Motor neuron (in vitro differentiated cells): ENCODE data around the gene AK8. TPM values are rescaled to one million over a fixed set of nuclear protein-coding genes. Genes with fewer than 3 reads are reported as not detected.

Source experiments
- ATAC-seq, 8 experiments: fragments of 200-7000 bp; cut with Tn5 transposase; replicated peaks in 6 of 8; 2 replicates each; pipeline ENCODE4 v1.8.0; 2021; ENCODE audit warnings: mild to moderate bottlenecking in 8 of 8, moderate library complexity in 8 of 8
- H3K27ac ChIP-seq, 2 donors: fragments of 250-450 bp; sonication (Bioruptor Pico); 2 replicates each; pipeline ENCODE4 v1.9.0; 2021; ENCODE audit warnings: antibody characterized with exemption in 2 of 2, mild to moderate bottlenecking in 2 of 2, moderate library complexity in 1 of 2
- H3K4me1 ChIP-seq, 2 donors: fragments of 250-450 bp; sonication (Bioruptor Pico); replicated peaks in 1 of 2; 2 replicates each; pipeline ENCODE4 v1.6.1; 2021; ENCODE audit warnings: antibody characterized with exemption in 2 of 2, mild to moderate bottlenecking in 2 of 2, moderate library complexity in 1 of 2
- H3K4me3 ChIP-seq, 5 donors: fragments of 250-450 bp; sonication (Bioruptor Pico); 2 replicates each; pipeline ENCODE4 v1.9.0; 2021; ENCODE audit warnings: antibody characterized with exemption in 5 of 5, mild to moderate bottlenecking in 5 of 5, moderate library complexity in 4 of 5
- WGBS, 10 experiments: fragments of 450-650 bp; shearing (Covaris generic); methylation state at CpG; one replicate each; pipeline ENCODE4 v1.0.0; 2022; 5-methylcytosine and 5-hydroxymethylcytosine counted together
- in situ Hi-C, 9 experiments: fragments of 400-800 bp; cut with MboI; loops; one replicate each; pipeline ENCODE4 v1.15.0; 2021; ENCODE audit warnings: low sequenced_read_pairs in 9 of 9, low pct_unique_long_range_greater_than_20kb in 2 of 9; ENCODE audit not compliant: unreplicated experiment in 9 of 9
- total RNA-seq, 8 experiments: library from RNA; unstranded; fragments of 300-600 nt; gene quantifications; 2 replicates each; pipeline versions ENCODE4 v1.2.3 to v1.2.4, GENCODE V29; 2022

Gene AK8
- total RNA-seq, 8 experiments from 2014 or later = 0.64 to 6.6 (median 0.95) TPM

GRCh38 chr9:132743931-132744479 is 134.1 kb downstream of the AK8 start:
- 0 to 72% (median 25%) methylated on average over 1 to 11 of the region's 13 CpGs for WGBS, 10 experiments
- Histone ChIP-seq H3K4me1 (peaks cover 15 to 25% of the 10 kb centered on the region in 2 donors), H3K27ac (no peak overlapping the region), H3K4me3 (no peak overlapping the region)
- peak in 1 of 8 experiments; percentile 9 for ATAC-seq
- in situ Hi-C loops = no loop called here

DNA sequence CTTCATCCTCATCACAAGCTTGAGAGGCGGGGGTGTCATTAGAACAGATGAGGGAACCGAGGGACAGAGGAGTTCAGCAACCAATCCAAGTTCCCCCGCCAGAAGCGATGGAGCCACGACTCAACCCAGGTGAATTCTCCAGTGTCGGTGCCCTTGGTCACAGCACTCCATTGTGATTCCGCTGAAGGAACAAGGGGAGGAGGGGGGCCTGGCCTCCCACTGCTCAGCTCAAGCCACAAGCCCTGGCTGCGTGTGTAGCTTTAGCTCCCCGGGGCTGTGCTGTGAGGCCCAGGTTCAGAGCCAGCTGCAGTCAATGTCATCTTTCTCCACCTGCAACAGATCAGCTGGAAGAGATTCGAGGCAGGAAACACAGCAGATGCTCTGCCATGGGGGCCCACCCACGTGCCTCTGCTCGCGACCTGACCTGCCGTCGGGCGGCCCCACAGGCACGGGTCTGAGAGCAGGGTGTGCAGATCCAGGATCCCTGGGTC is 135.2 kb downstream of the AK8 start:
- 7 to 37% (median 30%) methylated on average over 3 to 6 of the region's 17 CpGs; no CpG with 5 or more reads in 6 of the 10 experiments for WGBS, 10 experiments
- Histone ChIP-seq H3K4me3 (no peak overlapping the region), H3K27ac (no peak overlapping the region), H3K4me1 (peaks cover 15 to 25% of the 10 kb centered on the region in 2 donors)
- in situ Hi-C loops = no loop called here
- no peak for ATAC-seq

GRCh38 chr9:132740526-132741309 is 137.4 kb downstream of the AK8 start:
- Histone ChIP-seq H3K27ac (no peak overlapping the region), H3K4me3 (no peak overlapping the region), H3K4me1 (peaks cover 15 to 25% of the 10 kb centered on the region in 2 donors)
- ATAC-seq = no peak
- WGBS, 10 experiments = 33 to 100% (median 93%) methylated on average over 1 to 5 of the region's 15 CpGs; no CpG with 5 or more reads in 3 of the 10 experiments
- in situ Hi-C loops = no loop called here

DNA sequence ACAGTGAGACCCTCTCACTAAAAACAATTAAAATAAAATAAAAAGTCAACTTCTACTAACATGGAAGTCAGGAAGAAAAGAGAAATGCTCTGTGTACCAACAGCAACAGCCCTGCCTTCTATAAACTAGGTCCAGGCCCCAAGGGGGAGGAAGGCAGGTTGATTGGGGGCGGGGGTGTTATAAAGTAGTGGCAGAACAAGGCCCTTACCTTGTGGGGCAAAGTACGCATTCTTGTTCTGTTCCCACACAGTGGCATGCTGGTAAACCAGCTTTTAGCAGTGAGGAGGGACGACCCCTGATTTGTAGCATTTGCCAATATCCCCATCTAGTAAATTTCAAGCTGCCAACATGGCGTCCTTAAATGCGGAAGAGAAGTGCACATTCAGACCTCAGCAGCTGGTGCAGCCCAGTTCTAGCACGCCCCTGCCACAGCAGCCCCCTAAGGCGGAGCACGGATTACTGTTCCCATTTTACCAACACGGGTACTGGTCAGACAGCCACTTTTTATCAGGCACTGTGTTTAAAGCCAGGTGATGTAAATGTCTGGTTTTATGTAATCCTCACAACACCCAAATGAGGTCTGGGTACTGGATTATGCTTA is 138.3 kb downstream of the AK8 start:
- 67 to 95% (median 83%) methylated on average over 1 to 6 of the region's 9 CpGs; no CpG with 5 or more reads in 1 of the 10 experiments for WGBS, 10 experiments
- in situ Hi-C loops = no loop called here
- Histone ChIP-seq H3K4me1 (peaks cover 13 to 18% of the 10 kb centered on the region in 2 donors), H3K27ac (no peak overlapping the region), H3K4me3 (no peak overlapping the region)
- ATAC-seq = no peak

- H3K4me3 ChIP-seq = no peak overlapping the region
- ATAC-seq = peak in 1 of 8 experiments; percentile 39
- 18 to 91% (median 40%) methylated on average over 2 to 15 of the region's 22 CpGs; no CpG with 5 or more reads in 5 of the 10 experiments for WGBS, 10 experiments
- in situ Hi-C loops = no loop called here
- no peaks in the 10 kb centered on the region for H3K4me1 ChIP-seq
- H3K27ac ChIP-seq = no peak overlapping the region
These were observed 144.7 kb downstream of the AK8 start for GRCh38 chr9:132733260-132733815.

DNA sequence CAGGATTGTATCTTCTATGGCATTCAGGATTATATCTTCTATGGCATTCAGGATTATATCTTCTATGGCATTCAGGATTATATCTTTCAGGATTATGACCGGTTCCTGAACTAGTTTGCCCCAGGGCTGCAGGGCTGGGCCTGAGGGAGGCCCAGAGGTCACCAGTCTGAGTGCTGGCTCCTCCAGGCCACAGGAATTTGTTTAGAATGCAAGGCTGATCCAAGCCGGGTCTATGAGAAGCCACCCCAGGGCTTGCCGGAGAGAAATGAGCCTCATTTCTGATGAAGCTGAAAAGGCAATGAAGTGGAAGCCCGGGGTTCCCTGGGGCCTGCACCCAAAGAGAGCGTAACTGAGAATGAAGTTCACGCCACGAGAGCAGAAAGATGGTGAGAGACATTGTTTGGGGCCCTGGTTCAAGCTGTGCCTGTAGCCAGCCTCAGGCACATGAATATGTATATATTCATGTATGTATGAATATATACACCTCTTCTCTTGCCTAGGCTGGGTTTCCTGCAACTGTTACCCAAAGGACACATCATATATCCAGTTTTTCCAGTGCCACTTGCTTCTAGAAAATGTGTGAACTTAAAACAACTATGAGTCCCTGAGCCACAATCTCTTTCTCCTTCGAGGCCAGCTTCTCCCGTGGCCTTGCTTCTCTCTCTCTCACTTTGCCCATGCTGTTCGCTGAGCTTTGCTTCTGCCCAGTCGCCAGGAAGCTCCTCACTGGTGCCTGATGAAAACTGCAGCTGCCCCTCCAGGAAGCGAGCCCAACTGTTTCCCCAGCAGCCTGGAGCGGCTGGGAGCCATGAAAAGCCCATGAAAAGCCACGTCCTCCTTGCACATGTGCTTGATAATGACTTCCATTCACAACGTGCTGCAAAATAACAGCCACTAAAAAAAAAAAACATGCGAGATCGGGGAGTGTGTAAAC is 145.5 kb downstream of the AK8 start:
- H3K4me3 ChIP-seq = no peak overlapping the region
- in situ Hi-C loops = no loop called here
- H3K4me1 ChIP-seq = no peaks in the 10 kb centered on the region
- WGBS, 10 experiments = 10 to 83% (median 55%) methylated on average over 1 to 17 of the region's 17 CpGs
- no peak overlapping the region for H3K27ac ChIP-seq
- ATAC-seq = peak in 4 of 8 experiments; percentile 6 to 95 (median 79)

DNA sequence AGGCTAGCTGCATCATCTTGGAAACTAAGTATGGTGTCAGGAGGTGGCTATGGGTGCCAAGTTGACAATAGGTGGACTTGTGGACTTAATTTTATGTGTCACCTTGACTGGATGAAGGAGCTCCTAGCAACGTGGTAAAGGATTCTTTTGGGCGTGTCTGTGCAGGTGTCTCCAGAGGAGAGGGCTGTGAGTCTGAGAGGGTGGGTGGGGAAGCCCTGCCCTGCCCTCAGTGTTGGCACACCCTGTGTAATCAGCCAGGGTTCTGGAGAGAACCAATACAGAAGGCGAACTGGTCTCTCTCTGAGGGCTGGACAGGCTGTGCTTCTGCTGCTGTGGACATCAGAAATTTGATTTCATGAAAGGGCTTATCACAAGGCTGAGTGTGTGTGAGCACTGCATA is 146.9 kb downstream of the AK8 start:
- Histone ChIP-seq H3K27ac (no peak overlapping the region), H3K4me3 (no peak overlapping the region), H3K4me1 (no peaks in the 10 kb centered on the region)
- in situ Hi-C loops = no loop called here
- no peak for ATAC-seq
- WGBS, 10 experiments = 40 to 80% methylated on average over 1 of the region's 3 CpGs; no CpG with 5 or more reads in 8 of the 10 experiments

DNA sequence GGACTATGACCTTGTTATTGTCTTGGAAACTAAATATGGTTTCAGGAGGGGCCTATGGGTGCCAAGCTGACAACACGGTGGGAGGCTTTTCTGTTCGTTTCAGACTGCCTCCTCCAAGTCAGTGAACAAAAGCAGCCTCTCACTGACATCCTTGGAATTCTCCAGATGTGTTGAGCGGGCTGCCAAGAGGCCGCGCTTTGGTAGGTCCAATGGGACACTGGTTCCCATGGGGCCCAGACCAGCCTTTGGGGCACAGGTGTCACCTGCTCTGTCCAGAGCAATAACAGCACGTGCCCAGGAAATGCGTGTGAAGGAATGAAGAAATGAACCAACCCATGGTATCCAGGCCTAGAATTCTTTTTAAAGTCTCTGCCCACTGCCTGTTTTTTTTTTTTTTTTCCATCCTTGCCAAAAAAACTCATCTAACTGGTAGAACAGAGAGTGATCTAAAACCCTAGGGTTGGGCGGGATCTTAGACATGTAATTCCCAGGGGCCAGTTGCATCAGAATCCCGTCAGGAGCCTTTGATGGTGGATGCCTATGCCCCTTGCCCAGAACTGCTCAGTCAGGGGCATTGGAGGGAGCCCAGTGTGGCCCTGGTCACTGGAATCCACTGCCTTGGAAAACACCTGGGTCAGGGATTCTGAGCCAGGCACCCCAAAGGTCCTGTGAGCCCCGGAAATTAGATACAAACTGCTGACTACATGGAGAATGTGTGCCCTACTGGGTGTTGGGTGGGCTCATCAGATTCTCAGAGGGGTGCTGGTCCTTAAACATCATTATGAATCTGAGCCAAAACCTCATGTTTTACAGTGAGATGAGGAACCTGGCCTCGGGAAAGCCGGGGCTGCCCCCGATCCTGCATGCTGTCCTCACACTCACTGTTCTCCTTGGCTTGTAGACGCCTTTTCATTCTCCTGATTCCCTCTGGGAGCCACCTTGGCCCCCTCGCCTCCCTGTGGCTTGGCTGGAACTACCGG is 147.7 kb downstream of the AK8 start:
- H3K4me1 ChIP-seq = no peaks in the 10 kb centered on the region
- WGBS, 10 experiments = 20 to 100% (median 81%) methylated on average over 1 to 13 of the region's 16 CpGs; no CpG with 5 or more reads in 1 of the 10 experiments
- in situ Hi-C loops = no loop called here
- no peak overlapping the region for H3K4me3 ChIP-seq
- ATAC-seq = no peak
- no peak overlapping the region for H3K27ac ChIP-seq

DNA sequence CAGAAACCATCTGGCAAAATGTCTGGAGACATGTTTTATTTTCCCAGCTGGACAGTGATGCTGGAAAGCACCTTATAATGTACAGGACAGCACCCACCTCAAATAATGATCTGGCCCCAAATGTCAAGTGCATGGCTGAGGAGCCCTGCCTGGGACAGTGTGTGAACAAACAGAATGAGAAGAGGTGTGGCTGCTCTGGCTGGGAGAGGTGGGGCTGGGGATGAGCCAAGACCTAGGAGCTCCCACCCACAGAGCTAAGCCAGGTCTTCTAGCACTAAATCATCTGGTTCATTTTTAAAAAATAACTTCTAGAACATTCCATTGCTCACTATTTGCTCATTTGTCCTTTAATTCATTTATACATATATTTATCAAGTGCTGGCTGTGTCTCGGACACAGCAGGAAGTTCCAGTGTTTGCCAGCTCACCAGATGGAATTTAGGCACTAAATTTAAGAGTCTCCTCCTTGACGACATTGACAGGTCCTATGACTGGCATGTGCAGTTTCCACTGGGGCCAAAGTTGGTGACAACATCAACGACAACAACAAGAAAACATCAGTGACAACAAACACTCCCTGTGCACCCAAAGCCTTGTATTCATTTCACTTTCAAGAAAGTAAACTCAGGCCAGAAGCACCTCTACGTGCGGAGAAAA is 148.7 kb downstream of the AK8 start:
- no peak overlapping the region for H3K27ac ChIP-seq
- H3K4me1 ChIP-seq = no peaks in the 10 kb centered on the region
- H3K4me3 ChIP-seq = no peak overlapping the region
- 6 to 90% (median 78%) methylated on average over 2 to 5 of the region's 5 CpGs; no CpG with 5 or more reads in 2 of the 10 experiments for WGBS, 10 experiments
- peak in 3 of 8 experiments; percentile 32 to 64 (median 40) for ATAC-seq
- in situ Hi-C loops = no loop called here

DNA sequence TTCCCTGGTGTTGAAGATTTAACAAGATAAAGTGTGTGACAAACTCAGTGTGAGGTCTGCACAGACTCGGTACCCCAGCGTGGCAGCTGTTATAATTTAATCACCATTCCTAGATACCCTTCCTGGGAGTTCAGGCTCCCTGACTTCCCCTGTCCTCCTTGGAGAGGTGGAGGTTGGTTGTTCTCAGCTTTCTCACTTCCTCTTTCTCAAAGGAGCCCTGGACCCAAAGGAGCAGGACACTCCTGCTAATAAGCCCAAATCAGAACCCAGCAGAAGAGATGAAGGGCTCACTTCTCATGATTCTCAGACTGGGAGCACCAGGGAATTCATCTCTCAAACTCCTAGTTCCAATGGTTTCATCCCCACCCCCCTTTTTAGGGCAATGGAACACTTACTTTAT is 149.6 kb downstream of the AK8 start:
- 0 to 89% (median 80%) methylated on average over 1 to 2 of the region's 2 CpGs; no CpG with 5 or more reads in 7 of the 10 experiments for WGBS, 10 experiments
- Histone ChIP-seq H3K4me3 (no peak overlapping the region), H3K4me1 (no peaks in the 10 kb centered on the region), H3K27ac (no peak overlapping the region)
- no peak for ATAC-seq
- in situ Hi-C loops = no loop called here

GRCh38 chr9:132728071-132728470 is 150.0 kb downstream of the AK8 start:
- 67% methylated on average over 1 of the region's 5 CpGs; no CpG with 5 or more reads in 9 of the 10 experiments for WGBS, 10 experiments
- H3K4me3 ChIP-seq = no peak overlapping the region
- in situ Hi-C loops = no loop called here

More at GRCh38 chr9:132728071-132728470, 150.0 kb downstream of the AK8 start:
- H3K27ac ChIP-seq = no peak overlapping the region
- no peak for ATAC-seq
- H3K4me1 ChIP-seq = no peaks in the 10 kb centered on the region
